ENCODE results near the gene MACROD2. TPM values are rescaled to one million over a fixed set of nuclear protein-coding genes. Genes with fewer than 3 reads are reported as not detected.

MACROD2 gene
- total and polyA plus RNA-seq, 2 of the 4 experiments (the other 2 are of a cell fraction): not detected

DNA sequence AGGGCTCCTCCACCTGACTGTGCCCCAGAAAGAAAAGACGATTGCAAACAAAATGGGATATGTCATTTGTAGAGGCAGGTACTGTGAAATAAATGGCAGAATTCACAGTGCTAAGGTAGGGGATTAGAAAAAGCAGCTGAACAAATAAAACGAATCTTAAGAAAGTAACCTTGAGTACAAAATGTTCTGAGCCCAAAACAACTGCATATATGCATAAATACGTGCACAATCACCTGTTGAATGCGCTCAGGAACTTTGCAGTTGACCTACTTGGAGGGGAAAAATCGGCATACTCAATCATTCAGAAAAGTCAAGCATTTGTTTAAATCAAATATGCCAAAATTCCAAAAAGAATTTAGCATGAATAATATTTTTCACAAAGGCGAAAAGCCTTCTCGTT is 1114.2 kb downstream of the MACROD2 start:
- Histone ChIP-seq H2AK5ac (ENCODE audit: low read depth, low read length) (no peak overlapping the region), H3K23ac (ENCODE audit: low read depth, low read length) (no peak overlapping the region), H3K9me1 (ENCODE audit: insufficient read depth, low read length) (no peaks in the 10 kb centered on the region), H3K27ac (ENCODE audit: insufficient read depth, low read length) (no peak overlapping the region), H2BK20ac (ENCODE audit: low read depth, low read length) (no peak overlapping the region), H4K91ac (ENCODE audit: insufficient read depth, low read depth, low read length) (no peak overlapping the region), H4K8ac (ENCODE audit: low read depth in 2 of 2, low read length in 2 of 2) (no peak overlapping the region), H3K27me3 (ENCODE audit: control insufficient read depth, insufficient read depth, low read length) (no peaks in the 10 kb centered on the region), H2AFZ (replicated peaks; ENCODE audit: low read length, poor library complexity) (no peak overlapping the region), H3K4me1 (ENCODE audit: control insufficient read depth, insufficient read depth, low read length) (no peaks in the 10 kb centered on the region), H3K9me3 (ENCODE audit: control insufficient read depth, insufficient read depth, low read length) (peaks cover 9% of the 10 kb centered on the region), H2BK5ac (ENCODE audit: low read depth, low read length, poor library complexity, severe bottlenecking) (no peak overlapping the region), H3K4ac (ENCODE audit: low read depth, low read length) (no peak overlapping the region), H3K14ac (replicated peaks; ENCODE audit: low read depth, low read length) (no peak overlapping the region), H4K20me1 (ENCODE audit: insufficient read depth, low read length) (no peaks in the 10 kb centered on the region), H3K9ac (ENCODE audit: low read depth, low read length) (no peak overlapping the region), H3K4me3 (ENCODE audit: insufficient read depth, low read depth, low read length) (no peak overlapping the region), H3K36me3 (ENCODE audit: control insufficient read depth, insufficient read depth, low read length) (no peaks in the 10 kb centered on the region), H3K79me1 (ENCODE audit: low read depth in 1 of 2, low read length in 2 of 2) (no peaks in the 10 kb centered on the region), H2BK120ac (ENCODE audit: low read depth, low read length) (no peak overlapping the region), H3K56ac (ENCODE audit: extremely low read depth, insufficient read depth, low read length) (no peak overlapping the region), H2AK9ac (replicated peaks; ENCODE audit: low read depth, low read length, poor library complexity) (no peak overlapping the region), H4K5ac (ENCODE audit: low read depth, low read length) (no peak overlapping the region), H2BK15ac (ENCODE audit: low read depth, low read length) (no peak overlapping the region), H3K4me2 (ENCODE audit: low read depth, low read length) (no peak overlapping the region), H3K18ac (ENCODE audit: low read depth, low read length) (no peak overlapping the region)
- intact Hi-C loops (cut with micrococcal nuclease) (no loop called here), dilution Hi-C loops (cut with HindIII; ENCODE audit: low sequenced_read_pairs, unreplicated experiment) (no loop called here), in situ Hi-C loops (cut with MboI; ENCODE audit: low sequenced_read_pairs) (no loop called here)
- DNase-seq (no peak), ATAC-seq (ENCODE audit: low read depth) (no peak)
- TF ChIP-seq FOS (IDR thresholded peaks at IDR 0.05; ENCODE audit: low read depth, low read length) (no peak), BHLHE40 (IDR thresholded peaks at IDR 0.05; ENCODE audit: low read depth, low read length) (no peak), MAFK (IDR thresholded peaks at IDR 0.05; ENCODE audit: low read depth, low read length) (no peak), CEBPB (IDR thresholded peaks at IDR 0.05; ENCODE audit: low read depth, low read length) (no peak), SMC3 (IDR thresholded peaks at IDR 0.05; ENCODE audit: low read depth, low read length) (no peak), CHD1 (IDR thresholded peaks at IDR 0.05; ENCODE audit: low read depth, low read length) (no peak), MAZ (IDR thresholded peaks at IDR 0.05; ENCODE audit: borderline replicate concordance, low read depth, low read length) (no peak), MXI1 (IDR thresholded peaks at IDR 0.05; ENCODE audit: borderline replicate concordance, low read depth, low read length) (no peak), NFE2L2 (IDR thresholded peaks at IDR 0.05; ENCODE audit: low read depth, low read length) (no peak), RAD21 (IDR thresholded peaks at IDR 0.05; ENCODE audit: low read length) (no peak), RCOR1 (IDR thresholded peaks at IDR 0.05; ENCODE audit: insufficient replicate concordance, low read length) (no peak), POLR2A (IDR thresholded peaks at IDR 0.05; ENCODE audit: low read depth, low read length) (no peak), RFX5 (IDR thresholded peaks at IDR 0.05; ENCODE audit: low read depth, low read length) (no peak)
- TF ChIP-seq, protein P1, sequence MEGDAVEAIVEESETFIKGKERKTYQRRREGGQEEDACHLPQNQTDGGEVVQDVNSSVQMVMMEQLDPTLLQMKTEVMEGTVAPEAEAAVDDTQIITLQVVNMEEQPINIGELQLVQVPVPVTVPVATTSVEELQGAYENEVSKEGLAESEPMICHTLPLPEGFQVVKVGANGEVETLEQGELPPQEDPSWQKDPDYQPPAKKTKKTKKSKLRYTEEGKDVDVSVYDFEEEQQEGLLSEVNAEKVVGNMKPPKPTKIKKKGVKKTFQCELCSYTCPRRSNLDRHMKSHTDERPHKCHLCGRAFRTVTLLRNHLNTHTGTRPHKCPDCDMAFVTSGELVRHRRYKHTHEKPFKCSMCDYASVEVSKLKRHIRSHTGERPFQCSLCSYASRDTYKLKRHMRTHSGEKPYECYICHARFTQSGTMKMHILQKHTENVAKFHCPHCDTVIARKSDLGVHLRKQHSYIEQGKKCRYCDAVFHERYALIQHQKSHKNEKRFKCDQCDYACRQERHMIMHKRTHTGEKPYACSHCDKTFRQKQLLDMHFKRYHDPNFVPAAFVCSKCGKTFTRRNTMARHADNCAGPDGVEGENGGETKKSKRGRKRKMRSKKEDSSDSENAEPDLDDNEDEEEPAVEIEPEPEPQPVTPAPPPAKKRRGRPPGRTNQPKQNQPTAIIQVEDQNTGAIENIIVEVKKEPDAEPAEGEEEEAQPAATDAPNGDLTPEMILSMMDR (conservative IDR thresholded peaks at IDR 0.05; ENCODE audit: low read depth, low read length): no peak
- TF ChIP-seq, protein P2, sequence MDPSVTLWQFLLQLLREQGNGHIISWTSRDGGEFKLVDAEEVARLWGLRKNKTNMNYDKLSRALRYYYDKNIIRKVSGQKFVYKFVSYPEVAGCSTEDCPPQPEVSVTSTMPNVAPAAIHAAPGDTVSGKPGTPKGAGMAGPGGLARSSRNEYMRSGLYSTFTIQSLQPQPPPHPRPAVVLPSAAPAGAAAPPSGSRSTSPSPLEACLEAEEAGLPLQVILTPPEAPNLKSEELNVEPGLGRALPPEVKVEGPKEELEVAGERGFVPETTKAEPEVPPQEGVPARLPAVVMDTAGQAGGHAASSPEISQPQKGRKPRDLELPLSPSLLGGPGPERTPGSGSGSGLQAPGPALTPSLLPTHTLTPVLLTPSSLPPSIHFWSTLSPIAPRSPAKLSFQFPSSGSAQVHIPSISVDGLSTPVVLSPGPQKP (IDR thresholded peaks at IDR 0.05; ENCODE audit: borderline replicate concordance, low read depth, low read length): no peak
- TF ChIP-seq, protein P3, sequence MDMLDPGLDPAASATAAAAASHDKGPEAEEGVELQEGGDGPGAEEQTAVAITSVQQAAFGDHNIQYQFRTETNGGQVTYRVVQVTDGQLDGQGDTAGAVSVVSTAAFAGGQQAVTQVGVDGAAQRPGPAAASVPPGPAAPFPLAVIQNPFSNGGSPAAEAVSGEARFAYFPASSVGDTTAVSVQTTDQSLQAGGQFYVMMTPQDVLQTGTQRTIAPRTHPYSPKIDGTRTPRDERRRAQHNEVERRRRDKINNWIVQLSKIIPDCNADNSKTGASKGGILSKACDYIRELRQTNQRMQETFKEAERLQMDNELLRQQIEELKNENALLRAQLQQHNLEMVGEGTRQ (IDR thresholded peaks at IDR 0.05; ENCODE audit: low read depth, low read length): no peak
- ChIA-PET CTCF (interaction anchor here (0.7 kb wide), 1 partner anchor 12 kb away, joined by 3 read pairs; no protein-coding TSS in a partner anchor), POLR2A (ENCODE audit: unreplicated experiment) (no interaction called here)
- WGBS, 2 experiments (ENCODE audit: extremely low coverage in 2 of 2, insufficient read length in 1 of 2): 20% methylated on average over 1 of the region's 7 CpGs; no CpG with 5 or more reads in 1 of the 2 experiments
- BruUV-seq (replicated peaks): no TSS peak

Data from IMR-90 (cell line).